Thyroid gland (tissue), 4 donors: ENCODE results near the gene MNX1.

Source experiments
- POLR2A ChIP-seq, 2 donors: fragments of 450-650 bp; IDR thresholded peaks; one replicate each; pipeline ENCODE4 v1.6.1; 2017; ENCODE audit warnings: antibody characterized with exemption in 2 of 2, mild to moderate bottlenecking in 2 of 2, moderate library complexity in 1 of 2
- TF ChIP-seq, protein P1 (sequence below), 6 experiments: fragments of 200-600 bp in 3 of 6; fragments of 450-650 bp in 3 of 6; sonication (generic) in 3 of 6; IDR thresholded peaks; one replicate each; pipeline ENCODE4 v1.5.1; 2016 to 2019; ENCODE audit warnings: antibody characterized with exemption in 6 of 6, mild to moderate bottlenecking in 2 of 6, inconsistent platforms in 1 of 6, moderate library complexity in 1 of 6

GRCh38 chr7:156962897-156963296 is 47.6 kb downstream of the MNX1 start:
- TF ChIP-seq POLR2A (IDR thresholded peaks at IDR 0.05) = no peak
- TF ChIP-seq, protein P1, sequence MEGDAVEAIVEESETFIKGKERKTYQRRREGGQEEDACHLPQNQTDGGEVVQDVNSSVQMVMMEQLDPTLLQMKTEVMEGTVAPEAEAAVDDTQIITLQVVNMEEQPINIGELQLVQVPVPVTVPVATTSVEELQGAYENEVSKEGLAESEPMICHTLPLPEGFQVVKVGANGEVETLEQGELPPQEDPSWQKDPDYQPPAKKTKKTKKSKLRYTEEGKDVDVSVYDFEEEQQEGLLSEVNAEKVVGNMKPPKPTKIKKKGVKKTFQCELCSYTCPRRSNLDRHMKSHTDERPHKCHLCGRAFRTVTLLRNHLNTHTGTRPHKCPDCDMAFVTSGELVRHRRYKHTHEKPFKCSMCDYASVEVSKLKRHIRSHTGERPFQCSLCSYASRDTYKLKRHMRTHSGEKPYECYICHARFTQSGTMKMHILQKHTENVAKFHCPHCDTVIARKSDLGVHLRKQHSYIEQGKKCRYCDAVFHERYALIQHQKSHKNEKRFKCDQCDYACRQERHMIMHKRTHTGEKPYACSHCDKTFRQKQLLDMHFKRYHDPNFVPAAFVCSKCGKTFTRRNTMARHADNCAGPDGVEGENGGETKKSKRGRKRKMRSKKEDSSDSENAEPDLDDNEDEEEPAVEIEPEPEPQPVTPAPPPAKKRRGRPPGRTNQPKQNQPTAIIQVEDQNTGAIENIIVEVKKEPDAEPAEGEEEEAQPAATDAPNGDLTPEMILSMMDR (IDR thresholded peaks at IDR 0.05) = no peak
